Measurements from ENCODE around the gene ARHGAP20.

The ARHGAP20 gene

DNA sequence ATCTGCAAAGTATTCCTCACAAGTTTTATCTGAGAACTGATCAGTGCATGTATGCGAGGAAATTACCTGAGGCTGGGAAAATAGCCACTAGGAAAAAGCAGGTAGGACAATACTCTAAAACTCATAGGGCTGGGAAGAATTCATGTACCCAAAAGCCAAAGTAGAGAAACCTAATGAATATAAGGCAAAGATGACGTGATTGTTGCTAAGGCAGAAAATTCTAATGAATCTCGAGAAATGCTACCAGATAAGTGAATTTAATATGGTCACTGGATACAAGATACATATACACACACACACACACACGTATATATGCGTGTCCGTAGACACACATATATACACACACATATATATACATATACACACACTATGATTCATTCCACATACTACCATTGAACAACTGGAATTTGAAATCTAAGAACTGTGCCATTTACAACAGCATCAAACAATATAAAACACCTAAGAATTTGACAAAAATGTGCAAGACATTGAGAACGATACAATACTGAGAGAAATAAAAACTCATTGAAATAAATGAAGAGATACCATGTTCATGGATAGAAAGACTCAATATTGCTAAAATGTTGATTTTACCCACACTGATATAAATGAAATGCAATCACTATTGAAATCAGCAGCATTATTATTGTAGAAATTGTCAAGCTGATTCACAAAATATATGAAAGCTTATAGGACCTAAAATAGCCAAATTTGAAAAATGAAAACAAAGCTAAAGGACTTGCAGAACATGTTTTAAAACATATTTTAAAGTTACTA, 46.4 kb downstream of the ARHGAP20 start:
- no peak overlapping the region for H3K4me3 ChIP-seq (ENCODE audit: control insufficient read depth, low read depth, low read length)
- DNase-seq (ENCODE audit: low read depth): no peak
- TF ChIP-seq, protein P1, sequence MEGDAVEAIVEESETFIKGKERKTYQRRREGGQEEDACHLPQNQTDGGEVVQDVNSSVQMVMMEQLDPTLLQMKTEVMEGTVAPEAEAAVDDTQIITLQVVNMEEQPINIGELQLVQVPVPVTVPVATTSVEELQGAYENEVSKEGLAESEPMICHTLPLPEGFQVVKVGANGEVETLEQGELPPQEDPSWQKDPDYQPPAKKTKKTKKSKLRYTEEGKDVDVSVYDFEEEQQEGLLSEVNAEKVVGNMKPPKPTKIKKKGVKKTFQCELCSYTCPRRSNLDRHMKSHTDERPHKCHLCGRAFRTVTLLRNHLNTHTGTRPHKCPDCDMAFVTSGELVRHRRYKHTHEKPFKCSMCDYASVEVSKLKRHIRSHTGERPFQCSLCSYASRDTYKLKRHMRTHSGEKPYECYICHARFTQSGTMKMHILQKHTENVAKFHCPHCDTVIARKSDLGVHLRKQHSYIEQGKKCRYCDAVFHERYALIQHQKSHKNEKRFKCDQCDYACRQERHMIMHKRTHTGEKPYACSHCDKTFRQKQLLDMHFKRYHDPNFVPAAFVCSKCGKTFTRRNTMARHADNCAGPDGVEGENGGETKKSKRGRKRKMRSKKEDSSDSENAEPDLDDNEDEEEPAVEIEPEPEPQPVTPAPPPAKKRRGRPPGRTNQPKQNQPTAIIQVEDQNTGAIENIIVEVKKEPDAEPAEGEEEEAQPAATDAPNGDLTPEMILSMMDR (conservative IDR thresholded peaks at IDR 0.05; ENCODE audit: control insufficient read depth, insufficient read depth, low read depth, low read length): no peak

DNA sequence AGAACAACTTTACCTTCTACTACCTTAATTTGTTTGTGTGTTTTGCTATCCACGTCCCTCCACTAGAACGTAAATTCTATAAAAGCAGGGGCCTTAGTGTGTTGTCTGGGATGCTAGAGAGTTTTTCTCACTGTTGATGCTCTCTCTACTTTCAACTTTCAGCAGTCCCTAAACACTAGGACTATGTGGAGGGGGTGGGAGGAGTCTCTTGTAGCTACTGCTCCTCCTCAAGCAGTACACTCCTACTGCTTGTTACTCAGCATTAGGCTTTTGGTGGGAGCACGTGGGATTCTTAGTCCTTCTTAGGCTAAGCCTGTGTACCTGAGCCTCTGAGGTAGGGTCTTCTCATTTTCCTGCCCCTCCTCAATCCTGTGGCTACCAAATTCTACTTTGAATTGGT, 56.3 kb downstream of the ARHGAP20 start:
- TF ChIP-seq, protein P1 (conservative IDR thresholded peaks at IDR 0.05; ENCODE audit: control insufficient read depth, insufficient read depth, low read depth, low read length): no peak
- no peak overlapping the region for H3K4me3 ChIP-seq (ENCODE audit: control insufficient read depth, low read depth, low read length)
- no peak for DNase-seq (ENCODE audit: low read depth)

DNA sequence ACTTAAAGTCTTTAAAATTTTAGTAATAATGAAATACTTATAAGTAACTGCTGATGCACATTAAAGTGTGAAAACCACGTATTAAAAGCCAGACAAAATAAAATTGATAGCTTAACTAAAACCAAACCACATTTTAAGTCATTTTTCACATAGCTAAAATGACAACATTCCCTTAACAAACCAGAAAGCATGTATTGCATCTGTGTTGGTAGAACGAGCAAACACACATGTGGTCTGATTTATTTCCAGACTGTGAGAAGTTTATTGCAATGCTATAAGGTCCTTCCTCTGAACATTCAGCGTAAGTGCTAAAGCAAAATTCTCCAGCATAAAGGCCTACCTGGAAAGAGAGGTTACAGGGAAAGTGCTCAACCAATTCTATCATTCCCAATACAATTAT, 57.8 kb downstream of the ARHGAP20 start:
- peak; percentile 3 for DNase-seq (ENCODE audit: low read depth)
- no peak overlapping the region for H3K4me3 ChIP-seq (ENCODE audit: control insufficient read depth, low read depth, low read length)
- TF ChIP-seq, protein P1 (conservative IDR thresholded peaks at IDR 0.05; ENCODE audit: control insufficient read depth, insufficient read depth, low read depth, low read length): no peak

DNA sequence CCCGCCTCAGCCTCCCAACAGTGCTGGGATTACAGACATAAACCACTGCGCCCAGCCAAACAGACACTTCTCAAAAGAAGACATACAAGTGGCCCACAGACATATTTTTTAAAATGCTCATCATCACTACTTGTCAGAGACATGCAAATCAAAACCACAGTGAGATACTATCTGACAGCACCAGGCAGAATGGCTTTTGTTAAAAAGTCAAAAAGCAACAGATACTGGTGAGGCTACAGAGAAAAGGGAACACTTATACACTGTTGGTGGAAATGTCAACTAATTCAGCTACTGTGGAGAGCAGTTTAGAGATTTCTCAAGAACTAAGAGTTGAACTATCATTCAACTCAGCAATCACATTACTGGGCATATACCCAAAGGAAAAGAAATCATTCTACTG, 67.0 kb downstream of the ARHGAP20 start:
- no peak overlapping the region for H3K4me3 ChIP-seq (ENCODE audit: control insufficient read depth, low read depth, low read length)
- DNase-seq (ENCODE audit: low read depth): no peak
- TF ChIP-seq, protein P1 (conservative IDR thresholded peaks at IDR 0.05; ENCODE audit: control insufficient read depth, insufficient read depth, low read depth, low read length): no peak

DNA sequence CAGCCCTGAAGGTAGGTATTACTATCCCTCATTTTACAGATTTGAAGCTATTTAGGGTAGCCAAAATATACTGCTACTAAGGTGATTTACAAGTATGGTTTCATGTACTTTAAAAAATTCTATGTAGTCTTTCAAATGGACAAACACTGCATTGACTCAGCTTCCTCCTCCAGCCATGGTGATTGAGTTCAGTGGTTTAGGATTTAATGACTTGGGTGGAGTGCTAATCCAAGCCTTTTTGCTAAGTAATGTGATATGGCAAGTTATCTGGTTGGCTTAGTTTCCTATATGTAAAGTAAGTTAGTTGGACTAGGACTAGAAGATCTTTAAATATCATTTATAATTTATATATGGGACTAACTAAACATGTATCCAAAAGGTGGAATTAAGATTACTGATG, 77.9 kb downstream of the ARHGAP20 start:
- no peak overlapping the region for H3K4me3 ChIP-seq (ENCODE audit: control insufficient read depth, low read depth, low read length)
- TF ChIP-seq, protein P1 (conservative IDR thresholded peaks at IDR 0.05; ENCODE audit: control insufficient read depth, insufficient read depth, low read depth, low read length): no peak
- DNase-seq (ENCODE audit: low read depth): no peak

DNA sequence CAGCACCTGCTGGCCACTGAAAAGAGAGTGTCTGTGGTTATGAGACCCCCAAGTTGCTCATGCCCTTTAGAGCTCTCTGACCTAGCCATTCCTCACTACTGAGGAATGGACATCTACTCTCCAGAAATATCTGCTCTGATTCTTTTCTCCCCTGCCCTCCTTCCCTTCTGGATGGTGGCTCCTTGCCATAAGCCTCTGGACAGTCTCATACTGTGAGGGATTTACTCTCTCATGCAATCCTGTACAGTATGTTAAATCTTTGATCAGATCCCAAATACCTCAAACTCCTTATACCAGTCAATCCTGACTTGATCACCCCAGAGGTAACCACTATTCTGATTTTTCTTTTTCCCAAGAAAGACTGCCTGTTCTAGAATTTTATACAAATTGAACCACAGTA, 80.7 kb downstream of the ARHGAP20 start:
- no peak overlapping the region for H3K4me3 ChIP-seq (ENCODE audit: control insufficient read depth, low read depth, low read length)
- DNase-seq (ENCODE audit: low read depth): no peak
- TF ChIP-seq, protein P1 (conservative IDR thresholded peaks at IDR 0.05; ENCODE audit: control insufficient read depth, insufficient read depth, low read depth, low read length): no peak
